ENCODE results near the gene SULT1C4. TPM values are rescaled to one million over a fixed set of nuclear protein-coding genes. Genes with fewer than 3 reads are reported as not detected.

Gene SULT1C4
- total RNA-seq, 1 experiment from 2014 or later: 0.96 TPM

DNA sequence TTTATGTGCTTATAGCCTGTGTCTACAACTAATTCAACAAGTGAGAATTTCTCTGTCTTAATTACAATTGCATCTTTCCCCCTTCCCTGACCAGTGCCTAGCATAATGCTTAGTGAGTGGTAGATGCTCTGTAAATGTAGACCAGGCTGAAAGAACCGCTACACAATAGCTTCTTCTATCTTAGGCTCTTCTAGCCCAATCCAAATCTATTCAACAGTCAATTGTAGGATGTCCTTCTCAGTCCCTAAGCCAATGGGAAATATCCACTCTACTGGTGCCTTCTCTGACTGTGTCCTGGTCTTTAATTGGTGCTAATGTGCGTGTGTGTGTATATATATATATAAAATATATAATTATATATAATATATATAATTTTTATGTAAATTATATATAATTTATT, 37.2 kb downstream of the SULT1C4 start:
- no peaks in the 10 kb centered on the region for H4K20me1 ChIP-seq (ENCODE audit: control insufficient read depth, insufficient read depth, insufficient read length)
- no peak for TF ChIP-seq CTCF (conservative IDR thresholded peaks at IDR 0.05)
- H4K91ac ChIP-seq (ENCODE audit: insufficient read length, low read depth, low read length): no peak overlapping the region
- H3K9ac ChIP-seq (ENCODE audit: extremely low read depth, insufficient read length, low read length): no peak overlapping the region
- no peaks in the 10 kb centered on the region for H3K4me1 Mint-ChIP-seq
- H2BK12ac ChIP-seq (ENCODE audit: insufficient read length, low read depth, low read length): no peak overlapping the region
- H3K9me3 Mint-ChIP-seq: no peaks in the 10 kb centered on the region
- no peak overlapping the region for H2AFZ ChIP-seq (ENCODE audit: low read length)
- H4K5ac ChIP-seq (ENCODE audit: insufficient read length, low read depth, low read length): no peak overlapping the region
- no peak overlapping the region for H3K14ac ChIP-seq (ENCODE audit: insufficient read depth, low read length)
- H4K8ac ChIP-seq (replicated peaks; ENCODE audit: insufficient read length, low read depth, low read length): no peak overlapping the region
- H2BK15ac ChIP-seq (ENCODE audit: low read depth, low read length): no peak overlapping the region
- no peak overlapping the region for H3K18ac ChIP-seq (ENCODE audit: insufficient read length, low read depth, low read length)
- no peaks in the 10 kb centered on the region for H3K27me3 Mint-ChIP-seq (ENCODE audit: low read depth)
- no peak for DNase-seq
- H3K4ac ChIP-seq (ENCODE audit: low read depth, low read length): no peak overlapping the region
- H3K23ac ChIP-seq (ENCODE audit: insufficient read length, low read depth, low read length): no peak overlapping the region
- no peak overlapping the region for H2BK20ac ChIP-seq (ENCODE audit: low read depth, low read length, poor library complexity, severe bottlenecking)
- H3K27ac ChIP-seq (ENCODE audit: insufficient read length, low read depth, low read length): no peak overlapping the region
- no peaks in the 10 kb centered on the region for H3K79me1 ChIP-seq (ENCODE audit: insufficient read depth, low read depth, low read length, poor library complexity, severe bottlenecking)
- H2BK120ac ChIP-seq (ENCODE audit: low read depth, low read length, poor library complexity, severe bottlenecking): no peak overlapping the region
- no peak overlapping the region for H2BK5ac ChIP-seq (ENCODE audit: insufficient read length, low read length)
- H3K4me1 ChIP-seq (ENCODE audit: insufficient read depth, low read length): no peaks in the 10 kb centered on the region
- no peak overlapping the region for H3K27ac Mint-ChIP-seq
- no peak overlapping the region for H3K4me2 ChIP-seq (ENCODE audit: insufficient read depth, insufficient read length, low read length)
- no peaks in the 10 kb centered on the region for H3K9me3 ChIP-seq (ENCODE audit: control insufficient read depth, low read depth, low read length)
- H2AK5ac ChIP-seq (ENCODE audit: insufficient read length, low read length): no peak overlapping the region
- H3K56ac ChIP-seq (ENCODE audit: insufficient read length, low read depth, low read length): no peak overlapping the region
- no CpG with 5 or more reads among the region's 2 CpGs for whole genome bisulfite sequencing (ENCODE audit: extremely low coverage, insufficient read length, low lambda C conversion rate)
- H3T11ph ChIP-seq (ENCODE audit: low read length): no peak overlapping the region
- no peaks in the 10 kb centered on the region for H3K36me3 Mint-ChIP-seq (ENCODE audit: insufficient read depth in 1 of 3, low read depth in 3 of 3)
- no peaks in the 10 kb centered on the region for H3K23me2 ChIP-seq (ENCODE audit: insufficient read length, low read depth, low read length, poor library complexity, severe bottlenecking)
- H3K27me3 ChIP-seq (ENCODE audit: insufficient read depth, low read length): no peaks in the 10 kb centered on the region
- no peaks in the 10 kb centered on the region for H3K79me2 ChIP-seq (ENCODE audit: insufficient read depth, low read length)
- no peak overlapping the region for H3K4me3 Mint-ChIP-seq

All from H9 (cell line).